T47D (cell line): Measurements from ENCODE around the gene CABLES1.
"Not testable (repeated sequence)": the region's sequence is repeated elsewhere in the genome, so short reads cannot be mapped to it uniquely, and the experiment has no call there.

Experiments
- DNase-seq, 2 experiments: peaks; one replicate each; pipeline versions ENCODE4 v3.0.0 to v3.0.0-alpha.2; 2011 to 2012; ENCODE audit warnings: low read depth in 1 of 2, low spot score in 1 of 2
- JUND ChIP-seq: IDR thresholded peaks from 2 replicates; pipeline ENCODE4 v1.6.1; 2012; ENCODE audit warnings: low read depth
- in situ Hi-C: cut with HindIII; loops from 2 replicates; pipeline ENCODE4 v1.10.0; 2016; ENCODE audit warnings: low sequenced_read_pairs, low pct_unique_long_range_greater_than_20kb

The CABLES1 gene

GRCh38 chr18:23134780-23135549 is at the start of gene CABLES1:
CABLES1 (plus strand) TSS chr18:23135485; CDS start chr18:23135763, 278 bp downstream.
- peak; percentile 74 to 89 for DNase-seq
- in situ Hi-C loops, result no loop called here
- no peak for TF ChIP-seq JUND

DNA sequence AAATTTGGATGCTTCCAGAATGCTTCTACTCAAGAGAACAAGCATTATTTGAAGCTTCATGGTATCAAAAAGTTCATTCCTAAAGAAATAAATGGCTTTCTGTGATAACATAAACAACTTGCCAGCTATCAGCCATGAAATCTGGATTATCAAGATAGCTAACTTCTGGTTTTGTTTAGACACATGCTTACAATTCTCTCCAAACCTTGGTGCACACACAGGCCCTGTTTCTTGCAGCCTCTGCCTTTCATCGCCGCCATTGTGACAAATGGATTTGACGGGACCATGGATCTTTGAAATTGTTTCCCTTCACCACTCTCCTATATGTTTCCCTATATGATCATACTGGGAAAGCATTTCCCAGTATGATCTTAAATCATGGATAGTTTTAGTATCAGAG is 47.9 kb upstream of the CABLES1 start:
- no peak for DNase-seq
- in situ Hi-C loops, result no loop called here
- no peak for TF ChIP-seq JUND

- no peak for DNase-seq
- in situ Hi-C loops, result no loop called here
- no peak for TF ChIP-seq JUND
These were observed 47.0 kb upstream of the CABLES1 start for GRCh38 chr18:23088310-23088709.

- in situ Hi-C loops, result not testable (repeated sequence)
These were observed 44.0 kb upstream of the CABLES1 start for GRCh38 chr18:23091017-23091993.

GRCh38 chr18:23092121-23092520 is 43.2 kb upstream of the CABLES1 start:
- TF ChIP-seq JUND, result no peak
- in situ Hi-C loops, result no loop called here

More at GRCh38 chr18:23091017-23091993, 44.0 kb upstream of the CABLES1 start:
- DNase-seq, result not testable (repeated sequence)

DNA sequence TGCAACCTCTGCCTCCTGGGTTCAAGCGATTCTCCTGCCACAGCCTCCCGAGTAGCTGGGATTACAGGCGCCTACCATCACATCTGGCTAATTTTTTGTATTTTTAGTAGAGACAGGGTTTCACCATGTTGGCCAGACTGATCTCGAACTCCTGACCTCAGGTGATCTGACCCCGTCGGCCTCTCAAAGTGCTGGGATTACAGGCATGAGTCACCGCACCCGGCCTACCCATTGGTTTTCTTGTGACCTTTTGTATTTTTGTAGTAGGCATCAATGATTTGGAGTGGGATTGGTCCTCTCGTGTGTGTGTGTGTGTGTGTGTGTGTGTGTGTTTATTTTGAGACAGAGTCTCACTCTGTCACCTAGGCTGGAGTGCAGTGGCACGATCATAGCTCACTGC is 42.2 kb upstream of the CABLES1 start:
- in situ Hi-C loops, result not testable (repeated sequence)

More at GRCh38 chr18:23092121-23092520, 43.2 kb upstream of the CABLES1 start:
- no peak for DNase-seq

DNA sequence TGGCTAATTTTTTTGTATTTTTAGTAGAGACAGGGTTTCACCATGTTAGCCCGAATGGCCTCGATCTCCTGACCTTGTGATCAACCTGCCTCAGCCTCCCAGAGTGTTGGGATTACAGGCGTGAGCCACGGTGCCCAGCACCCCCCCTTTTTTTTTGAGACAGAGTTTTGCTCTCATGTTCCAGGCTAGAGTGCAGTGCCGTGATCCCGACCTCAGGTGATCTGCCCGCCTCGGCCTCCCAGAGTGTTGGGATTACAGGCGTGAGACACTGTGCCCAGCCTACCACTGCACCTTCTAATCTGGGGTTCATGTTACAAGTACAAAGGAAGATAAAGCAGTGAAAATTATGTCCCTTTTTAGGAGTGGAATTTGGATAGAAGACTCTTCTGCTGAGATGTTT is 41.5 kb upstream of the CABLES1 start:
- no peak for DNase-seq
- in situ Hi-C loops, result no loop called here
- no peak for TF ChIP-seq JUND

More for the DNA sequence above, 42.2 kb upstream of the CABLES1 start:
- not testable (repeated sequence) for DNase-seq

- in situ Hi-C loops, result no loop called here
- no peak for DNase-seq
These were observed 40.7 kb upstream of the CABLES1 start for GRCh38 chr18:23094411-23095190.

DNA sequence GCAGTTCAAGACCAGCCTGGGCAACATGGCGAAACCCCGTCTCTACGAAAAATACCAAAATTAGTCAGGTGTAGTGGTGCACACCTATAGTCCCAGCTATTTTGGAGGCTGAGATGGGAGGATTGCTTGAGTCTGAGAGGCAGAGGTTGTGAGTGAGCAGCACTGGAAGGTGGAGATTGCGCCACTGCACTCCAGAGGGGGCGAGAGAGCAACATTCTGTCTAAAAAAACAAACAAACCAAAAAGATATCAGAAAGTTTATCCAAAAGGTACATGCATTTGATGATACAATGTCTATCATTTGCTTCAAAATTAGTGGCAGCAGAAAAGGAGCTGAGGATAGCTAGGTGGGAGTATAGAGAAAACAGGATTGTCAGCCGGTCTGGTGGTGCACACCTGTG is 39.8 kb upstream of the CABLES1 start:
- no peak for TF ChIP-seq JUND
- in situ Hi-C loops, result no loop called here
- no peak for DNase-seq

More at GRCh38 chr18:23094411-23095190, 40.7 kb upstream of the CABLES1 start:
- no peak for TF ChIP-seq JUND

GRCh38 chr18:23097016-23097415 is 38.3 kb upstream of the CABLES1 start:
- in situ Hi-C loops, DNase-seq: not testable (repeated sequence)

- DNase-seq, result peak; percentile 46 to 95
- TF ChIP-seq JUND, result peak; percentile 82
- in situ Hi-C loops, result no loop called here
These were observed 35.7 kb upstream of the CABLES1 start for GRCh38 chr18:23099621-23100020.

DNA sequence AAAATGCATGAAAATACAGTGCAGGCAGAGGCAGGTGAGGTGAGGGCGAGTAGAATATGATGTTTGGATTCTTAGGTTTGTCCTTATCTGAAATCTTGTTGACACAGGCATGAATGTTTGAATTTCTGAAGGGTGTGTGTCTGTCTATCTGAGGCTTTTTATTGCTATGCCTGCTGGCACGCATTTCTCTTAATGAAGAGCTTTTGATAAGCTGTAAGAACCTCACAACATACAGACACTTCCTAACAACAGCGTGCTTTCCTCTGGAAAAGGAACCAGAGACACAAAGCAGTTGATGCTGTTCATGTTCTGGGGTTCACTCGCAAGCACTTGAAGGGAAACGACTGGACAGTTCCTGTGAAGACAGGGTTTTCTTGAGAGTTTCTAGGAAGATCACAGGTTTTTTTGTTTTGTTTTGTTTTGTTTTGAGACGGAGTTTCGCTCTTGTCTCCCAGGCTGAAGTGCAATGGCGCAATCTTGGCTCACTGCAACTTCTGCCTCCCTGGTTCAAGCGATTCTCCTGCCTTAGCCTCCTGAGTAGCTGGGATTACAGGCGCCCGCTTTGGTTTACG is 33.3 kb upstream of the CABLES1 start:
- DNase-seq, result peak in 1 of 2 experiments; percentile 67
- TF ChIP-seq JUND, result 0 out of 2 replicates have a peak, but pooled peaks have one; percentile 15
- in situ Hi-C loops, result no loop called here
